ENCODE results near the gene APOBEC3A. TPM values are rescaled to one million over a fixed set of nuclear protein-coding genes. Genes with fewer than 3 reads are reported as not detected.

Gene APOBEC3A
- total and polyA plus RNA-seq, 2 of the 8 experiments (the other 6 are each of a cell fraction or from before 2014, with no cell fraction given): not detected

- Histone ChIP-seq H3K79me2 (ENCODE audit: control insufficient read depth in 1 of 2, insufficient read depth in 2 of 2, low read length in 2 of 2) (no peaks in the 10 kb centered on the region), H3K9ac (replicated peaks in 1 of 4; ENCODE audit: extremely low read depth in 1 of 4, low read depth in 3 of 4, low read length in 3 of 4) (no peak overlapping the region), H4K91ac (replicated peaks; ENCODE audit: insufficient read length, low read length) (peak overlapping the region; percentile 22), H3K23ac (ENCODE audit: insufficient read length) (no peak overlapping the region), H3K4me1 (replicated peaks in 1 of 4; ENCODE audit: control insufficient read depth in 3 of 4, insufficient read depth in 4 of 4, low read length in 3 of 4) (peaks cover 0 to 3% (median 0%) of the 10 kb centered on the region in 4 experiments; a peak in 4 of 7 replicates), H3K79me1 (ENCODE audit: low read depth, low read length) (no peaks in the 10 kb centered on the region), H3K9me3 (ENCODE audit: insufficient read depth in 2 of 2, low read depth in 1 of 2, low read length in 1 of 2) (no peaks in the 10 kb centered on the region), H3K27ac (ENCODE audit: low read depth, low read length) (no peak overlapping the region), H3K14ac (ENCODE audit: insufficient read length) (no peak overlapping the region), H2AK5ac (ENCODE audit: low read depth, low read length) (no peak overlapping the region), H4K20me1 (replicated peaks in 1 of 2; ENCODE audit: control insufficient read depth in 1 of 2, insufficient read depth in 2 of 2, low read length in 2 of 2) (no peaks in the 10 kb centered on the region), H3K4ac (replicated peaks; ENCODE audit: insufficient read length, low read depth, low read length) (no peak overlapping the region), H4K8ac (ENCODE audit: extremely low read depth, insufficient read depth, low read length) (no peak overlapping the region; the same call in 1 of the 2 replicates), H2BK120ac (replicated peaks; ENCODE audit: low read depth, low read length) (no peak overlapping the region), H3K4me3 (ENCODE audit: extremely low read depth in 1 of 4, insufficient read depth in 2 of 4, low read depth in 3 of 4, low read length in 4 of 4) (no peak overlapping the region), H2BK20ac (ENCODE audit: low read length) (no peak overlapping the region), H3K36me3 (ENCODE audit: control insufficient read depth in 2 of 4, insufficient read depth in 4 of 4, low read length in 3 of 4) (no peaks in the 10 kb centered on the region), H2BK5ac (ENCODE audit: low read depth, low read length) (no peak overlapping the region), H3K23me2 (ENCODE audit: low read depth, low read length) (no peaks in the 10 kb centered on the region), H3K4me2 (ENCODE audit: insufficient read depth in 1 of 2, low read depth in 2 of 2, low read length in 2 of 2) (no peak overlapping the region), H2AFZ (ENCODE audit: low read length) (no peak overlapping the region), H3K27me3 (replicated peaks in 1 of 4; ENCODE audit: control insufficient read depth in 3 of 4, extremely low read depth in 1 of 4, insufficient read depth in 3 of 4, low read length in 3 of 4) (peaks cover 0 to 5% (median 0%) of the 10 kb centered on the region in 4 experiments; a peak in 2 of 7 replicates), H2BK15ac (ENCODE audit: low read length) (no peak overlapping the region), H3K56ac (replicated peaks; ENCODE audit: insufficient read length, low read depth, low read length) (no peak overlapping the region), H4K5ac (ENCODE audit: insufficient read length, low read depth, low read length) (no peak overlapping the region), H2BK12ac (ENCODE audit: low read depth, low read length) (no peak overlapping the region), H3K18ac (ENCODE audit: extremely low read depth, low read length) (no peak overlapping the region)
- DNase-seq (ENCODE audit: low read depth in 1 of 2, low spot score in 2 of 2) (no peak), FAIRE-seq (no peak)
- POLR2A ChIA-PET (ENCODE audit: partially characterized antibody): no interaction called here
- WGBS, 2 experiments (ENCODE audit: extremely low coverage in 1 of 2, insufficient coverage in 1 of 2, insufficient read length in 1 of 2, insufficient replicate concordance in 2 of 2, low coverage in 1 of 2, low lambda C conversion rate in 2 of 2, missing lambda C conversion rate in 1 of 2): 87% methylated on average over 14 of the region's 14 CpGs; no CpG with 5 or more reads in 1 of the 2 experiments
- CTCF ChIA-PET (ENCODE audit: partially characterized antibody): interaction anchor here (0.8 to 2.0 kb wide), 4 partner anchors 20 to 43 kb away, joined by 3 to 9 read pairs (median 4); no protein-coding TSS in a partner anchor
- TF ChIP-seq TCF12 (IDR thresholded peaks at IDR 0.05; ENCODE audit: low read depth, low read length): no peak
- TF ChIP-seq TAF1 (IDR thresholded peaks at IDR 0.05; ENCODE audit: low read depth, low read length): no peak
- no peak for TF ChIP-seq CREB1 (IDR thresholded peaks at IDR 0.05)
- no peak for TF ChIP-seq SRF (IDR thresholded peaks at IDR 0.05; ENCODE audit: low read depth, low read length)
- TF ChIP-seq GTF2F1 (IDR thresholded peaks at IDR 0.05; ENCODE audit: borderline replicate concordance, low read depth, low read length): no peak
- TF ChIP-seq PHF8 (conservative IDR thresholded peaks at IDR 0.05; ENCODE audit: low read depth, low read length): no peak
- no peak for TF ChIP-seq KDM5A (IDR thresholded peaks at IDR 0.05; ENCODE audit: low read length)
- TF ChIP-seq SP1 (IDR thresholded peaks at IDR 0.05; ENCODE audit: low read depth, low read length): no peak
- TF ChIP-seq EP300 (IDR thresholded peaks at IDR 0.05; ENCODE audit: borderline replicate concordance in 1 of 2, low read depth in 2 of 2, low read length in 2 of 2): no peak
Observed at GRCh38 chr22:38947321-38948140, 9.9 kb upstream of the APOBEC3A start.
